ENCODE measurements around the gene SCARF1. TPM values are rescaled to one million over a fixed set of nuclear protein-coding genes. Genes with fewer than 3 reads are reported as not detected.
"Not testable (repeated sequence)": the region's sequence is repeated elsewhere in the genome, so short reads cannot be mapped to it uniquely, and the experiment has no call there.

The SCARF1 gene
- polyA plus RNA-seq (2013, experiment 1 of 2) = 0.97 TPM
- polyA plus RNA-seq (2013, experiment 2 of 2) = 1.1 TPM

GRCh38 chr17:1645207-1646171 lies at the start of gene SCARF1:
Gene SCARF1, minus strand, starts transcription at chr17:1645732. Its CDS starts 35 bp downstream, at chr17:1645697.
- Histone ChIP-seq H4K8ac (ENCODE audit: low read depth, low read length) (no peak within 1 kb of the TSS), H3K9ac (ENCODE audit: low read length) (peak within 1 kb of the TSS; percentile 50), H3K4ac (ENCODE audit: low read depth, low read length) (no peak within 1 kb of the TSS), H3K36me3 (ENCODE audit: control insufficient read depth, insufficient read depth, low read length) (no peaks in the 10 kb centered on the region), H3K18ac (ENCODE audit: low read length) (no peak within 1 kb of the TSS), H3K27me3 (ENCODE audit: insufficient read depth, low read length, poor library complexity) (no peaks in the 10 kb centered on the region), H3K4me2 (ENCODE audit: low read length) (no peak within 1 kb of the TSS), H3K79me1 (ENCODE audit: low read length) (no peaks in the 10 kb centered on the region), H4K5ac (ENCODE audit: low read length) (no peak within 1 kb of the TSS), H3K4me3 (ENCODE audit: low read length) (no peak within 1 kb of the TSS), H2AK5ac (ENCODE audit: low read length) (peak within 1 kb of the TSS; percentile 51), H3K79me2 (ENCODE audit: control insufficient read depth, insufficient read depth, low read length) (no peaks in the 10 kb centered on the region), H3K4me1 (ENCODE audit: control insufficient read depth, low read depth, low read length) (peaks cover 8% of the 10 kb centered on the region), H3K56ac (ENCODE audit: low read length) (peak within 1 kb of the TSS; percentile 78), H2BK5ac (ENCODE audit: low read length) (peak within 1 kb of the TSS; percentile 50), H2BK15ac (replicated peaks; ENCODE audit: low read depth) (no peak within 1 kb of the TSS), H3K23ac (ENCODE audit: low read length) (no peak within 1 kb of the TSS), H2BK120ac (ENCODE audit: low read depth, low read length) (no peak within 1 kb of the TSS), H3K27ac (ENCODE audit: low read depth, low read length) (no peak within 1 kb of the TSS)
- peak; percentile 53 for DNase-seq
- whole genome bisulfite sequencing (ENCODE audit: extremely low coverage, insufficient coverage, low lambda C conversion rate) = no CpG with 5 or more reads among the region's 25 CpGs

GRCh38 chr17:1693339-1693738 lies 47.8 kb upstream of the SCARF1 start:
- no peaks in the 10 kb centered on the region for H3K27me3 ChIP-seq (ENCODE audit: insufficient read depth, low read length, poor library complexity)
- no peak overlapping the region for H4K8ac ChIP-seq (ENCODE audit: low read depth, low read length)
- H3K79me1 ChIP-seq (ENCODE audit: low read length) = no peaks in the 10 kb centered on the region
- no peak overlapping the region for H3K4me3 ChIP-seq (ENCODE audit: low read length)
- H3K27ac ChIP-seq (ENCODE audit: low read depth, low read length) = no peak overlapping the region
- no peak overlapping the region for H2AK5ac ChIP-seq (ENCODE audit: low read length)
- no peak overlapping the region for H3K9ac ChIP-seq (ENCODE audit: low read length)
- no peaks in the 10 kb centered on the region for H3K36me3 ChIP-seq (ENCODE audit: control insufficient read depth, insufficient read depth, low read length)
- no peak overlapping the region for H3K4me2 ChIP-seq (ENCODE audit: low read length)
- H3K18ac ChIP-seq (ENCODE audit: low read length) = no peak overlapping the region
- H2BK5ac ChIP-seq (ENCODE audit: low read length) = no peak overlapping the region
- H3K79me2 ChIP-seq (ENCODE audit: control insufficient read depth, insufficient read depth, low read length) = no peaks in the 10 kb centered on the region
- no peak overlapping the region for H2BK120ac ChIP-seq (ENCODE audit: low read depth, low read length)
- no peak for DNase-seq
- H3K4ac ChIP-seq (ENCODE audit: low read depth, low read length) = no peak overlapping the region
- WGBS (ENCODE audit: extremely low coverage, insufficient coverage, low lambda C conversion rate) = no CpG with 5 or more reads among the region's 7 CpGs
- no peak overlapping the region for H3K23ac ChIP-seq (ENCODE audit: low read length)
- no peak overlapping the region for H4K5ac ChIP-seq (ENCODE audit: low read length)
- no peaks in the 10 kb centered on the region for H3K4me1 ChIP-seq (ENCODE audit: control insufficient read depth, low read depth, low read length)
- H3K56ac ChIP-seq (ENCODE audit: low read length) = no peak overlapping the region
- no peak overlapping the region for H2BK15ac ChIP-seq (replicated peaks; ENCODE audit: low read depth)

- Histone ChIP-seq H3K4me1 (ENCODE audit: control insufficient read depth, low read depth, low read length) (no peaks in the 10 kb centered on the region), H3K4ac (ENCODE audit: low read depth, low read length) (no peak overlapping the region), H3K79me1 (ENCODE audit: low read length) (no peaks in the 10 kb centered on the region), H3K56ac (ENCODE audit: low read length) (no peak overlapping the region), H3K79me2 (ENCODE audit: control insufficient read depth, insufficient read depth, low read length) (no peaks in the 10 kb centered on the region), H3K9ac (ENCODE audit: low read length) (no peak overlapping the region), H4K5ac (ENCODE audit: low read length) (no peak overlapping the region), H3K27me3 (ENCODE audit: insufficient read depth, low read length, poor library complexity) (no peaks in the 10 kb centered on the region), H3K4me3 (ENCODE audit: low read length) (no peak overlapping the region), H3K36me3 (ENCODE audit: control insufficient read depth, insufficient read depth, low read length) (no peaks in the 10 kb centered on the region), H3K27ac (ENCODE audit: low read depth, low read length) (no peak overlapping the region), H2BK120ac (ENCODE audit: low read depth, low read length) (no peak overlapping the region), H3K4me2 (ENCODE audit: low read length) (no peak overlapping the region), H3K18ac (ENCODE audit: low read length) (no peak overlapping the region), H2BK5ac (ENCODE audit: low read length) (no peak overlapping the region), H3K23ac (ENCODE audit: low read length) (no peak overlapping the region), H2BK15ac (replicated peaks; ENCODE audit: low read depth) (no peak overlapping the region), H4K8ac (ENCODE audit: low read depth, low read length) (no peak overlapping the region), H2AK5ac (ENCODE audit: low read length) (no peak overlapping the region)
- WGBS (ENCODE audit: extremely low coverage, insufficient coverage, low lambda C conversion rate) = no CpG with 5 or more reads among the region's 8 CpGs
- no peak for DNase-seq
Observed at GRCh38 chr17:1690544-1691221, 45.2 kb upstream of the SCARF1 start.

GRCh38 chr17:1688405-1688804 lies 42.9 kb upstream of the SCARF1 start:
- not testable (repeated sequence) for H3K27me3 ChIP-seq (ENCODE audit: insufficient read depth, low read length, poor library complexity); H4K8ac ChIP-seq (ENCODE audit: low read depth, low read length); DNase-seq; H2BK5ac ChIP-seq (ENCODE audit: low read length); H2AK5ac ChIP-seq (ENCODE audit: low read length); H3K4me1 ChIP-seq (ENCODE audit: control insufficient read depth, low read depth, low read length); H3K36me3 ChIP-seq (ENCODE audit: control insufficient read depth, insufficient read depth, low read length); H2BK120ac ChIP-seq (ENCODE audit: low read depth, low read length); H3K27ac ChIP-seq (ENCODE audit: low read depth, low read length); H3K4me3 ChIP-seq (ENCODE audit: low read length); H3K18ac ChIP-seq (ENCODE audit: low read length); H3K23ac ChIP-seq (ENCODE audit: low read length); H2BK15ac ChIP-seq (replicated peaks; ENCODE audit: low read depth); H3K79me1 ChIP-seq (ENCODE audit: low read length); H4K5ac ChIP-seq (ENCODE audit: low read length); H3K56ac ChIP-seq (ENCODE audit: low read length); H3K4me2 ChIP-seq (ENCODE audit: low read length); H3K4ac ChIP-seq (ENCODE audit: low read depth, low read length); H3K9ac ChIP-seq (ENCODE audit: low read length)
- no CpG with 5 or more reads among the region's 6 CpGs for WGBS (ENCODE audit: extremely low coverage, insufficient coverage, low lambda C conversion rate)
- H3K79me2 ChIP-seq (ENCODE audit: control insufficient read depth, insufficient read depth, low read length) = peaks cover 11% of the 10 kb centered on the region

GRCh38 chr17:1686086-1686485 lies 40.6 kb upstream of the SCARF1 start:
- Histone ChIP-seq H3K27ac (ENCODE audit: low read depth, low read length) (no peak overlapping the region), H3K79me1 (ENCODE audit: low read length) (peaks cover 15% of the 10 kb centered on the region), H3K23ac (ENCODE audit: low read length) (no peak overlapping the region), H4K5ac (ENCODE audit: low read length) (no peak overlapping the region), H2BK5ac (ENCODE audit: low read length) (no peak overlapping the region), H3K4ac (ENCODE audit: low read depth, low read length) (no peak overlapping the region), H4K8ac (ENCODE audit: low read depth, low read length) (no peak overlapping the region), H2BK120ac (ENCODE audit: low read depth, low read length) (no peak overlapping the region), H3K4me2 (ENCODE audit: low read length) (no peak overlapping the region), H3K36me3 (ENCODE audit: control insufficient read depth, insufficient read depth, low read length) (peaks cover 14% of the 10 kb centered on the region), H3K79me2 (ENCODE audit: control insufficient read depth, insufficient read depth, low read length) (peaks cover 24% of the 10 kb centered on the region), H2BK15ac (replicated peaks; ENCODE audit: low read depth) (no peak overlapping the region), H3K56ac (ENCODE audit: low read length) (no peak overlapping the region), H3K4me1 (ENCODE audit: control insufficient read depth, low read depth, low read length) (peaks cover 2% of the 10 kb centered on the region), H3K4me3 (ENCODE audit: low read length) (no peak overlapping the region), H3K18ac (ENCODE audit: low read length) (no peak overlapping the region), H3K27me3 (ENCODE audit: insufficient read depth, low read length, poor library complexity) (no peaks in the 10 kb centered on the region), H3K9ac (ENCODE audit: low read length) (no peak overlapping the region), H2AK5ac (ENCODE audit: low read length) (no peak overlapping the region)
- no CpG with 5 or more reads among the region's 7 CpGs for WGBS (ENCODE audit: extremely low coverage, insufficient coverage, low lambda C conversion rate)
- DNase-seq = no peak

All from mesendoderm (in vitro differentiated cells).